Smooth muscle cell (in vitro differentiated cells): ENCODE measurements around the gene TAF9. TPM values are rescaled to one million over a fixed set of nuclear protein-coding genes. Genes with fewer than 3 reads are reported as not detected.

ENCODE experiments used
- DNase-seq: peaks from one replicate; lab custom pipeline; 2025; ENCODE audit not compliant: unreplicated experiment; lab: John Stamatoyannopoulos, UW
- H2AFZ ChIP-seq: fragments of 200-600 bp; sonication (generic); 2 replicates; pipeline ENCODE4 v1.6.0; 2016; ENCODE audit warnings: antibody characterized with exemption, low read depth, mild to moderate bottlenecking
- H3F3A ChIP-seq: fragments of 200-600 bp; sonication (generic); 2 replicates; pipeline ENCODE4 v1.6.0; 2017; ENCODE audit warnings: antibody characterized with exemption, low read depth
- H3K27ac ChIP-seq: fragments of 200-600 bp; sonication (generic); 2 replicates; pipeline ENCODE4 v1.5.1; 2016; ENCODE audit warnings: low read depth, mild to moderate bottlenecking
- H3K27me3 ChIP-seq: fragments of 200-600 bp; sonication (generic); 2 replicates; pipeline ENCODE4 v1.6.1; 2016; ENCODE audit warnings: low read depth, mild to moderate bottlenecking
- H3K36me3 ChIP-seq: fragments of 200-600 bp; sonication (generic); 2 replicates; pipeline ENCODE4 v1.5.1; 2016; ENCODE audit warnings: low read depth
- H3K4me1 ChIP-seq: fragments of 200-600 bp; sonication (generic); 2 replicates; pipeline ENCODE4 v1.5.1; 2016; ENCODE audit warnings: low read depth
- H3K4me2 ChIP-seq: fragments of 200-600 bp; sonication (generic); 2 replicates; pipeline ENCODE4 v1.6.0; 2016; ENCODE audit warnings: mild to moderate bottlenecking
- H3K4me3 ChIP-seq: fragments of 200-600 bp; sonication (generic); 2 replicates; pipeline ENCODE4 v1.5.1; 2016; ENCODE audit warnings: mild to moderate bottlenecking
- H3K79me2 ChIP-seq: fragments of 200-600 bp; sonication (generic); 2 replicates; pipeline ENCODE4 v1.6.0; 2016; ENCODE audit warnings: low read depth, mild to moderate bottlenecking
- H3K9ac ChIP-seq: fragments of 200-600 bp; sonication (generic); 2 replicates; pipeline ENCODE4 v1.6.0; 2016; ENCODE audit warnings: low read depth
- H3K9me3 ChIP-seq: fragments of 200-600 bp; sonication (generic); replicated peaks from 2 replicates; pipeline ENCODE4 v1.5.1; 2016; ENCODE audit warnings: low read depth
- H4K20me1 ChIP-seq: fragments of 200-600 bp; sonication (generic); 2 replicates; pipeline ENCODE4 v1.6.0; 2016; ENCODE audit warnings: low read depth
- WGBS: methylation state at CpG from one replicate; pipeline ENCODE4 v1.1.7; 2016; ENCODE audit warnings: low lambda C conversion rate; 5-methylcytosine and 5-hydroxymethylcytosine counted together
- polyA plus RNA-seq: library from polyadenylated mRNA; unstranded; fragments of >200 nt; fragmentation: Nextera tagmentation; extraction: Ambion mirVana; gene quantifications from 2 replicates; pipeline ENCODE4 v1.2.1, GENCODE V29; 2016
- total RNA-seq: library from RNA; depleted of rRNA; stranded (reverse); fragments of >200 nt; gene quantifications from 2 replicates; pipeline ENCODE4 v1.2.3, GENCODE V29; 2014
- TF ChIP-seq, protein P1 (sequence below): fragments of 200-600 bp; sonication (generic); IDR thresholded peaks from 2 replicates; pipeline ENCODE4 v1.5.1; 2017; ENCODE audit warnings: borderline replicate concordance, mild to moderate bottlenecking, antibody characterized with exemption; ENCODE audit not compliant: insufficient read depth, poor library complexity, severe bottlenecking

The TAF9 gene
- total and polyA plus RNA-seq, 2 experiments from 2014 or later, result 67.2 to 68.2 TPM

DNA sequence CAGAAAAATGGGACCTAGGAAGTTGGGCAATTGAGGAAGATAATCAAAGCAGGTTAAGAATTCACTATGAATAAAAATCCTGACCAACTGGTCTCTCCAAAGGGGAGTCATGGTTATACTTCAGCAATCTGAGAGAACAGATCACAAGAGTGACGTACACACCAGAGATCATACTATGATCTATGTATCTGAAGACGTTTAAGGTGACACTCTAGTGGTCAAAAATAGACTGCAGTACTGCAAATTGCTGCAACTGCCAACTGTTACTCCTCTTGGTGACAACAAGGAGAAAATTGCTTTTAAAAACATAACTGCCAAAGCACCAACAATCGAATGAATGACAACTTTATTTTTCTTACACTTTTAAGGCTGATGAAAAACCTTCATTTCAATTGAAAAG is 4.9 kb downstream of the TAF9 start:
- no peak overlapping the region for H2AFZ ChIP-seq
- no peaks in the 10 kb centered on the region for H3K9me3 ChIP-seq
- WGBS, result 94% methylated on average over 3 of the region's 3 CpGs
- no peaks in the 10 kb centered on the region for H3K27me3 ChIP-seq
- peaks cover 11% of the 10 kb centered on the region for H3K4me1 ChIP-seq
- no peak for DNase-seq
- H3K9ac ChIP-seq, result no peak overlapping the region
- H3K36me3 ChIP-seq, result no peaks in the 10 kb centered on the region
- H3K4me2 ChIP-seq, result no peak overlapping the region
- TF ChIP-seq, protein P1, sequence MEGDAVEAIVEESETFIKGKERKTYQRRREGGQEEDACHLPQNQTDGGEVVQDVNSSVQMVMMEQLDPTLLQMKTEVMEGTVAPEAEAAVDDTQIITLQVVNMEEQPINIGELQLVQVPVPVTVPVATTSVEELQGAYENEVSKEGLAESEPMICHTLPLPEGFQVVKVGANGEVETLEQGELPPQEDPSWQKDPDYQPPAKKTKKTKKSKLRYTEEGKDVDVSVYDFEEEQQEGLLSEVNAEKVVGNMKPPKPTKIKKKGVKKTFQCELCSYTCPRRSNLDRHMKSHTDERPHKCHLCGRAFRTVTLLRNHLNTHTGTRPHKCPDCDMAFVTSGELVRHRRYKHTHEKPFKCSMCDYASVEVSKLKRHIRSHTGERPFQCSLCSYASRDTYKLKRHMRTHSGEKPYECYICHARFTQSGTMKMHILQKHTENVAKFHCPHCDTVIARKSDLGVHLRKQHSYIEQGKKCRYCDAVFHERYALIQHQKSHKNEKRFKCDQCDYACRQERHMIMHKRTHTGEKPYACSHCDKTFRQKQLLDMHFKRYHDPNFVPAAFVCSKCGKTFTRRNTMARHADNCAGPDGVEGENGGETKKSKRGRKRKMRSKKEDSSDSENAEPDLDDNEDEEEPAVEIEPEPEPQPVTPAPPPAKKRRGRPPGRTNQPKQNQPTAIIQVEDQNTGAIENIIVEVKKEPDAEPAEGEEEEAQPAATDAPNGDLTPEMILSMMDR, result no peak
- no peak overlapping the region for H3K4me3 ChIP-seq
- no peak overlapping the region for H3K27ac ChIP-seq
- H3K79me2 ChIP-seq, result peaks cover 87% of the 10 kb centered on the region
- H3F3A ChIP-seq, result no peaks in the 10 kb centered on the region
- peaks cover 72% of the 10 kb centered on the region for H4K20me1 ChIP-seq

DNA sequence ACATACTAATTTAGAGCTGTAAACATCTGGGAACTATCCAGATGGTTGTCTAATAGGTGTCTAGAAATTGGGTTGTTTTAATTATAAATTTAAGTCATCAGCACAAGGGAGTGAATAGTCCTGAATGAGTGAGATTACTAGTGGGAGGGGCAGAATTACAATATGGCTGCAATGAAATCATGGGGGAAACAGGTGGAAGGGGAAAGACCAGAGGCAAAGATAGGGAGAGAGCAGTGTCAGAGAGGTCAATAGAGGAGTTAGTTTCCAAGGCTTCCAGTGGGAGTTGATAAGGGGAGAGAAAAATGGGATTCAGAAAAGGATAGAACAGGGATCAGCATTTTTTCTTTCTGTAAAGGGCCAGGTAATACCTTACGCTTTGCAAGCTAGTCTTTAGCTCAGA is 8.9 kb downstream of the TAF9 start:
- DNase-seq, result no peak
- Histone ChIP-seq H3K79me2 (peaks cover 71% of the 10 kb centered on the region), H3K27me3 (no peaks in the 10 kb centered on the region), H3K4me3 (no peak overlapping the region), H3K4me2 (no peak overlapping the region), H3K4me1 (no peaks in the 10 kb centered on the region), H3K9me3 (no peaks in the 10 kb centered on the region), H3K36me3 (peaks cover 4% of the 10 kb centered on the region), H4K20me1 (peaks cover 73% of the 10 kb centered on the region), H3K27ac (no peak overlapping the region), H3F3A (no peaks in the 10 kb centered on the region), H2AFZ (no peak overlapping the region), H3K9ac (no peak overlapping the region)
- 100% methylated on average over 1 of the region's 1 CpG for WGBS
- TF ChIP-seq, protein P1, result no peak

DNA sequence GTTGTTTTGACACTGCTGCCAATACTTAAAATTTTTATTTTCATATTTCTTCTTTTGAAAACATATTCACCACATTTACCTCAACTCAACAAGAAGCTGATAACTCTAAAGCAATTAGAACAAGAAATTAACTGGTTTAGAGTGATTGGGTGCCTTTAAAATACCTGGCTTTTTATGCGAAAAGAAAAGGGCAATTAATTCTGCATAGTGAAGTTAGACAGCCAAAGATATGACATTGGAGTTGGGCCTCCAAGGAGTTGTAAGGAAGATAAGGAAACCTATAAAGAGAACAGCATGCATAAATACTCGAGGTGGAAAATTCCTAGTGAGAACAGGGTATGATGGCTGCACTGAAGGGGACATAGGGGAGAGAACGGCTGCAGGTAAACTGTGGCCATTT is 9.6 kb downstream of the TAF9 start:
- Histone ChIP-seq H3K4me1 (no peaks in the 10 kb centered on the region), H3K9ac (no peak overlapping the region), H3K9me3 (no peaks in the 10 kb centered on the region), H2AFZ (no peak overlapping the region), H3K79me2 (peaks cover 64% of the 10 kb centered on the region), H3K4me2 (no peak overlapping the region), H3K4me3 (no peak overlapping the region), H3K27ac (no peak overlapping the region), H3F3A (no peaks in the 10 kb centered on the region), H4K20me1 (peaks cover 65% of the 10 kb centered on the region), H3K27me3 (no peaks in the 10 kb centered on the region), H3K36me3 (peaks cover 8% of the 10 kb centered on the region)
- TF ChIP-seq, protein P1, result no peak
- WGBS, result 88% methylated on average over 3 of the region's 3 CpGs
- no peak for DNase-seq

DNA sequence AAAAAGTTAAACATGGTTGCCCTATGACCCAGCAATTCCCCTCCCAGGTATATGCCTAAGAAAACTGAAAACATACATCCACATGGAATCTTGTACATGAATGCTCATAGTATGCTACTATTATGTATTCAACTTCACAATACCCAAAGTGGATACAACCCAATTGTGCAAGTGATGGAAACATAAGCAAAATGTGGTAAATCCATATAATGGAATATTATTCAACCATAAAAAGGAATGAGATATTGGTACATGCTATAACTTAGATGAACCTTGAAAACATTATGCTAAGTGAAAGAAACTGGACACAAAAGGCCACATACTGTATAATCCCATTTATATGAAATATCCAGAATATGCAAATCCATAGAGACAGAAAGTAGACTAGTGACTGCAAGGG is 18.7 kb downstream of the TAF9 start:
- TF ChIP-seq, protein P1, result no peak
- H2AFZ ChIP-seq, result no peak overlapping the region
- peaks cover 13% of the 10 kb centered on the region for H3K36me3 ChIP-seq
- H4K20me1 ChIP-seq, result peaks cover 3% of the 10 kb centered on the region
- H3K27me3 ChIP-seq, result no peaks in the 10 kb centered on the region
- no peaks in the 10 kb centered on the region for H3K4me1 ChIP-seq
- H3K4me2 ChIP-seq, result no peak overlapping the region
- H3K4me3 ChIP-seq, result no peak overlapping the region
- no peak overlapping the region for H3K27ac ChIP-seq
- H3K79me2 ChIP-seq, result no peaks in the 10 kb centered on the region
- H3K9me3 ChIP-seq, result no peaks in the 10 kb centered on the region
- no peak overlapping the region for H3K9ac ChIP-seq
- H3F3A ChIP-seq, result no peaks in the 10 kb centered on the region
- DNase-seq, result no peak
